Measurements from ENCODE around the gene NSG1. TPM values are rescaled to one million over a fixed set of nuclear protein-coding genes. Genes with fewer than 3 reads are reported as not detected.

The NSG1 gene
- total RNA-seq, 6 donors from 2014 or later = 0.29 to 3.8 (median 1.3) TPM; not detected in 1

- no peak for DNase-seq
- TF ChIP-seq CTCF (IDR thresholded peaks at IDR 0.05) (no peak), POLR2A (IDR thresholded peaks at IDR 0.05) (no peak), POLR2AphosphoS5 (IDR thresholded peaks at IDR 0.05) (no peak), EP300 (IDR thresholded peaks at IDR 0.05) (no peak)
- Histone ChIP-seq H3K4me1 (no peaks in the 10 kb centered on the region), H3K27ac (no peak overlapping the region), H3K4me3 (no peak overlapping the region), H3K27me3 (no peaks in the 10 kb centered on the region), H3K36me3 (peaks cover 6 to 74% (median 35%) of the 10 kb centered on the region in 4 donors), H3K9me3 (no peaks in the 10 kb centered on the region)
- ATAC-seq (ENCODE audit: low FRiP score in 2 of 2) = no peak
- WGBS, 2 donors = 96% methylated on average over 8 of the region's 8 CpGs
Measured at GRCh38 chr4:4456816-4457578, 70.1 kb downstream of the NSG1 start.

GRCh38 chr4:4457803-4458553 is 71.1 kb downstream of the NSG1 start:
- ATAC-seq (ENCODE audit: low FRiP score in 2 of 2) (no peak), DNase-seq (no peak)
- 81 to 82% methylated on average over 5 of the region's 5 CpGs for WGBS, 2 donors
- Histone ChIP-seq H3K36me3 (peaks cover 6 to 65% (median 27%) of the 10 kb centered on the region in 4 donors), H3K9me3 (no peaks in the 10 kb centered on the region), H3K4me3 (no peak overlapping the region), H3K27me3 (no peaks in the 10 kb centered on the region), H3K27ac (no peak overlapping the region), H3K4me1 (no peaks in the 10 kb centered on the region)
- TF ChIP-seq EP300 (IDR thresholded peaks at IDR 0.05) (no peak), POLR2A (IDR thresholded peaks at IDR 0.05) (no peak), POLR2AphosphoS5 (IDR thresholded peaks at IDR 0.05) (no peak), CTCF (IDR thresholded peaks at IDR 0.05) (no peak)

- DNase-seq (no peak), ATAC-seq (ENCODE audit: low FRiP score in 2 of 2) (no peak)
- H3K9me3 ChIP-seq = no peaks in the 10 kb centered on the region
- H3K27me3 ChIP-seq = no peaks in the 10 kb centered on the region
- H3K36me3 ChIP-seq = peaks cover 6 to 53% (median 23%) of the 10 kb centered on the region in 4 donors
- H3K4me3 ChIP-seq = no peak overlapping the region
- WGBS, 2 donors = 93% methylated on average over 5 of the region's 5 CpGs
- TF ChIP-seq POLR2A (IDR thresholded peaks at IDR 0.05) (no peak), POLR2AphosphoS5 (IDR thresholded peaks at IDR 0.05) (no peak), EP300 (IDR thresholded peaks at IDR 0.05) (no peak), CTCF (IDR thresholded peaks at IDR 0.05) (no peak)
- no peak overlapping the region for H3K27ac ChIP-seq
- no peaks in the 10 kb centered on the region for H3K4me1 ChIP-seq
Measured at GRCh38 chr4:4459181-4459580, 72.3 kb downstream of the NSG1 start.

GRCh38 chr4:4460759-4461158 is 73.9 kb downstream of the NSG1 start:
- Histone ChIP-seq H3K9me3 (no peaks in the 10 kb centered on the region), H3K27me3 (no peaks in the 10 kb centered on the region), H3K4me1 (no peaks in the 10 kb centered on the region), H3K4me3 (no peak overlapping the region), H3K36me3 (peaks cover 6 to 44% (median 24%) of the 10 kb centered on the region in 4 donors), H3K27ac (no peak overlapping the region)
- DNase-seq (no peak), ATAC-seq (ENCODE audit: low FRiP score in 2 of 2) (no peak)
- WGBS, 2 donors = 87 to 95% methylated on average over 6 of the region's 6 CpGs
- TF ChIP-seq EP300 (IDR thresholded peaks at IDR 0.05) (no peak), POLR2AphosphoS5 (IDR thresholded peaks at IDR 0.05) (no peak), CTCF (IDR thresholded peaks at IDR 0.05) (no peak), POLR2A (IDR thresholded peaks at IDR 0.05) (no peak)

All from upper lobe of left lung (tissue), 6 donors.